ENCODE measurements around the gene DCBLD1. TPM values are rescaled to one million over a fixed set of nuclear protein-coding genes. Genes with fewer than 3 reads are reported as not detected.

The DCBLD1 gene
- total and polyA plus RNA-seq, 2 of the 13 experiments (the other 11 are each of a cell fraction or from before 2014, with no cell fraction given), result 23.2 to 41.5 TPM

DNA sequence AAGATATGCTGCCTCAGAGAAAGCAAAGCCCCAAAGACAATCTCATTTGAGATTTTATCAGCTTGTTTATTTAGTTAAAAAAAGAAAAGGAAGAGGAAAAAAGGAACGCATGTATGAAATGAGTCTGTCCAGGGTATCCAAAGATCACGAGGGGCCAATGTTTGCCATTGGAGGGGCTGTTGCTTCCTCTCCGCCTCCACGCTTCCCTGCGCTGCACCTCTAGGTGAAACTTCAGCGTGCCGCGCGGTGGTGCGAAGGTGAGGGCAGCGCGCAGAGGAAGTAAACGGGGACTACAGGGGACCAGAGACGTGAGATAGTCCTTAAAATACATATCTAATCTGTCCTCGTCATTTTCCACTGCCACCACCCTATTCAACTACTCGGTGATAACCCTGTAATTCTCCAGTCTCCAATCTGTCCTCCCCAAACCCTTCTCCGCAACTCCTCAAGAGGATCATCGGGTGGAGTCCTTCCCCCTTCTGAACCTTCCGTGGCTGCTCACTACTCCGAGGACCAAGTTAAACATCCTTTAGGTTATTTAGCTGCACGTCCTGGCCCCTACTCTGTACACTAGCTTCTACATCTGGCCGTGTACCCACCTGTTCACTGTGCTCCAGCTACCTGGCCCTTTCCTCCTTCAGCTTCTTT is 1.1 kb upstream of the DCBLD1 start (continued):
- TF ChIP-seq, protein P1, sequence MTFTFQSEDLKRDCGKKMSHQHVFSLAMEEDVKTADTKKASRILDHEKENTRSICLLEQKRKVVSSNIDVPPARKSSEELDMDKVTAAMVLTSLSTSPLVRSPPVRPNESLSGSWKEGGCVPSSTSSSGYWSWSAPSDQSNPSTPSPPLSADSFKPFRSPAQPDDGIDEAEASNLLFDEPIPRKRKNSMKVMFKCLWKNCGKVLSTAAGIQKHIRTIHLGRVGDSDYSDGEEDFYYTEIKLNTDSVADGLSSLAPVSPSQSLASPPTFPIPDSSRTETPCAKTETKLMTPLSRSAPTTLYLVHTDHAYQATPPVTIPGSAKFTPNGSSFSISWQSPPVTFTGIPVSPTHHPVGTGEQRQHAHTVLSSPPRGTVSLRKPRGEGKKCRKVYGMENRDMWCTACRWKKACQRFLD (CRISPR knock-in tag; IDR thresholded peaks at IDR 0.05; ENCODE audit: borderline replicate concordance), result no peak
- peak; percentile 80; the same call in 1 of the 2 replicates for TF ChIP-seq KDM5B (CRISPR knock-in tag; IDR thresholded peaks at IDR 0.05; ENCODE audit: borderline replicate concordance)
- peak; percentile 86 for TF ChIP-seq ZMYM4 (CRISPR knock-in tag; IDR thresholded peaks at IDR 0.05)
- TF ChIP-seq, protein P2, sequence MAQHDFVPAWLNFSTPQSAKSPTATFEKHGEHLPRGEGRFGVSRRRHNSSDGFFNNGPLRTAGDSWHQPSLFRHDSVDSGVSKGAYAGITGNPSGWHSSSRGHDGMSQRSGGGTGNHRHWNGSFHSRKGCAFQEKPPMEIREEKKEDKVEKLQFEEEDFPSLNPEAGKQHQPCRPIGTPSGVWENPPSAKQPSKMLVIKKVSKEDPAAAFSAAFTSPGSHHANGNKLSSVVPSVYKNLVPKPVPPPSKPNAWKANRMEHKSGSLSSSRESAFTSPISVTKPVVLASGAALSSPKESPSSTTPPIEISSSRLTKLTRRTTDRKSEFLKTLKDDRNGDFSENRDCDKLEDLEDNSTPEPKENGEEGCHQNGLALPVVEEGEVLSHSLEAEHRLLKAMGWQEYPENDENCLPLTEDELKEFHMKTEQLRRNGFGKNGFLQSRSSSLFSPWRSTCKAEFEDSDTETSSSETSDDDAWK (CRISPR knock-in tag; IDR thresholded peaks at IDR 0.05), result no peak
- TF ChIP-seq, protein P3, sequence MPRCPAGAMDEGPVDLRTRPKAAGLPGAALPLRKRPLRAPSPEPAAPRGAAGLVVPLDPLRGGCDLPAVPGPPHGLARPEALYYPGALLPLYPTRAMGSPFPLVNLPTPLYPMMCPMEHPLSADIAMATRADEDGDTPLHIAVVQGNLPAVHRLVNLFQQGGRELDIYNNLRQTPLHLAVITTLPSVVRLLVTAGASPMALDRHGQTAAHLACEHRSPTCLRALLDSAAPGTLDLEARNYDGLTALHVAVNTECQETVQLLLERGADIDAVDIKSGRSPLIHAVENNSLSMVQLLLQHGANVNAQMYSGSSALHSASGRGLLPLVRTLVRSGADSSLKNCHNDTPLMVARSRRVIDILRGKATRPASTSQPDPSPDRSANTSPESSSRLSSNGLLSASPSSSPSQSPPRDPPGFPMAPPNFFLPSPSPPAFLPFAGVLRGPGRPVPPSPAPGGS (CRISPR knock-in tag; IDR thresholded peaks at IDR 0.05), result peak; percentile 40; the same call in 1 of the 2 replicates
- 0 out of 2 replicates have a peak, but pooled peaks have one; percentile 58 for TF ChIP-seq KDM4B (CRISPR knock-in tag; IDR thresholded peaks at IDR 0.05)
- TF ChIP-seq ZNF34 (CRISPR knock-in tag; IDR thresholded peaks at IDR 0.05; ENCODE audit: borderline replicate concordance), result no peak
- no peak for TF ChIP-seq TBL1XR1 (IDR thresholded peaks at IDR 0.05; ENCODE audit: borderline replicate concordance, low read length, partially characterized antibody)
- TF ChIP-seq ZSCAN12 (CRISPR knock-in tag; IDR thresholded peaks at IDR 0.05), result 0 out of 2 replicates have a peak, but pooled peaks have one; percentile 40
- no peak for TF ChIP-seq ISX (CRISPR knock-in tag; conservative IDR thresholded peaks at IDR 0.05)
- TF ChIP-seq, protein P4, sequence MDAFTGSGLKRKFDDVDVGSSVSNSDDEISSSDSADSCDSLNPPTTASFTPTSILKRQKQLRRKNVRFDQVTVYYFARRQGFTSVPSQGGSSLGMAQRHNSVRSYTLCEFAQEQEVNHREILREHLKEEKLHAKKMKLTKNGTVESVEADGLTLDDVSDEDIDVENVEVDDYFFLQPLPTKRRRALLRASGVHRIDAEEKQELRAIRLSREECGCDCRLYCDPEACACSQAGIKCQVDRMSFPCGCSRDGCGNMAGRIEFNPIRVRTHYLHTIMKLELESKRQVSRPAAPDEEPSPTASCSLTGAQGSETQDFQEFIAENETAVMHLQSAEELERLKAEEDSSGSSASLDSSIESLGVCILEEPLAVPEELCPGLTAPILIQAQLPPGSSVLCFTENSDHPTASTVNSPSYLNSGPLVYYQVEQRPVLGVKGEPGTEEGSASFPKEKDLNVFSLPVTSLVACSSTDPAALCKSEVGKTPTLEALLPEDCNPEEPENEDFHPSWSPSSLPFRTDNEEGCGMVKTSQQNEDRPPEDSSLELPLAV (CRISPR knock-in tag; conservative IDR thresholded peaks at IDR 0.05; ENCODE audit: low read depth), result no peak
- no peak for TF ChIP-seq TARDBP (CRISPR knock-in tag; IDR thresholded peaks at IDR 0.05)
- TF ChIP-seq ELF4 (CRISPR knock-in tag; IDR thresholded peaks at IDR 0.05; ENCODE audit: borderline replicate concordance), result peak; percentile 82
- TF ChIP-seq, protein P5, sequence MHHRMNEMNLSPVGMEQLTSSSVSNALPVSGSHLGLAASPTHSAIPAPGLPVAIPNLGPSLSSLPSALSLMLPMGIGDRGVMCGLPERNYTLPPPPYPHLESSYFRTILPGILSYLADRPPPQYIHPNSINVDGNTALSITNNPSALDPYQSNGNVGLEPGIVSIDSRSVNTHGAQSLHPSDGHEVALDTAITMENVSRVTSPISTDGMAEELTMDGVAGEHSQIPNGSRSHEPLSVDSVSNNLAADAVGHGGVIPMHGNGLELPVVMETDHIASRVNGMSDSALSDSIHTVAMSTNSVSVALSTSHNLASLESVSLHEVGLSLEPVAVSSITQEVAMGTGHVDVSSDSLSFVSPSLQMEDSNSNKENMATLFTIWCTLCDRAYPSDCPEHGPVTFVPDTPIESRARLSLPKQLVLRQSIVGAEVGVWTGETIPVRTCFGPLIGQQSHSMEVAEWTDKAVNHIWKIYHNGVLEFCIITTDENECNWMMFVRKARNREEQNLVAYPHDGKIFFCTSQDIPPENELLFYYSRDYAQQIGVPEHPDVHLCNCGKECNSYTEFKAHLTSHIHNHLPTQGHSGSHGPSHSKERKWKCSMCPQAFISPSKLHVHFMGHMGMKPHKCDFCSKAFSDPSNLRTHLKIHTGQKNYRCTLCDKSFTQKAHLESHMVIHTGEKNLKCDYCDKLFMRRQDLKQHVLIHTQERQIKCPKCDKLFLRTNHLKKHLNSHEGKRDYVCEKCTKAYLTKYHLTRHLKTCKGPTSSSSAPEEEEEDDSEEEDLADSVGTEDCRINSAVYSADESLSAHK (CRISPR knock-in tag; IDR thresholded peaks at IDR 0.05; ENCODE audit: borderline replicate concordance), result no peak
- TF ChIP-seq GZF1 (CRISPR knock-in tag; IDR thresholded peaks at IDR 0.05), result no peak
- 0 out of 2 replicates have a peak, but pooled peaks have one; percentile 44 for TF ChIP-seq ZBTB42 (CRISPR knock-in tag; IDR thresholded peaks at IDR 0.05)
- peak; percentile 64 for TF ChIP-seq CEBPG (CRISPR knock-in tag; IDR thresholded peaks at IDR 0.05)
- no peak for TF ChIP-seq MATR3 (CRISPR knock-in tag; IDR thresholded peaks at IDR 0.05)
